HG03060 (cell line): ENCODE measurements around the gene TMEM94.
"Not testable (repeated sequence)": the region's sequence is repeated elsewhere in the genome, so short reads cannot be mapped to it uniquely, and the experiment has no call there.

Experiments
- ATAC-seq: cut with Tn5 transposase; IDR thresholded peaks from one replicate; pipeline ENCODE4 v1.9.1; 2021; ENCODE audit warnings: low read depth, moderate number of reproducible peaks; ENCODE audit not compliant: unreplicated experiment

TMEM94 gene

GRCh38 chr17:75475144-75475835 lies 18.9 kb downstream of the TMEM94 start:
- ATAC-seq: no peak

GRCh38 chr17:75475851-75476250 lies 19.4 kb downstream of the TMEM94 start:
- no peak for ATAC-seq

- ATAC-seq: no peak
Measured at GRCh38 chr17:75476271-75476671, 19.8 kb downstream of the TMEM94 start.

- ATAC-seq: no peak
Measured at GRCh38 chr17:75476752-75477489, 20.5 kb downstream of the TMEM94 start.

GRCh38 chr17:75477490-75477862 lies 21.0 kb downstream of the TMEM94 start:
- not testable (repeated sequence) for ATAC-seq

GRCh38 chr17:75478508-75478907 lies 22.1 kb downstream of the TMEM94 start:
- no peak for ATAC-seq

GRCh38 chr17:75480281-75480680 lies 23.8 kb downstream of the TMEM94 start:
- no peak for ATAC-seq

- ATAC-seq: no peak
Measured at GRCh38 chr17:75481194-75482068, 25.0 kb downstream of the TMEM94 start.

GRCh38 chr17:75482098-75482942 lies 25.9 kb downstream of the TMEM94 start:
- no peak for ATAC-seq

GRCh38 chr17:75485688-75486087 lies 29.3 kb downstream of the TMEM94 start:
- ATAC-seq: no peak

- ATAC-seq: no peak
Measured at GRCh38 chr17:75486151-75486550, 29.7 kb downstream of the TMEM94 start.

- no peak for ATAC-seq
Measured at GRCh38 chr17:75486951-75487350, 30.5 kb downstream of the TMEM94 start.

- ATAC-seq: no peak
Measured at GRCh38 chr17:75487351-75488070, 31.1 kb downstream of the TMEM94 start.

- no peak for ATAC-seq
Measured at GRCh38 chr17:75488693-75489510, 32.5 kb downstream of the TMEM94 start.

- no peak for ATAC-seq
Measured at GRCh38 chr17:75489511-75489955, 33.1 kb downstream of the TMEM94 start.

GRCh38 chr17:75490173-75490743 lies 33.8 kb downstream of the TMEM94 start:
- ATAC-seq: no peak

- ATAC-seq: no peak
Measured at GRCh38 chr17:75490953-75491649, 34.7 kb downstream of the TMEM94 start.

GRCh38 chr17:75491680-75492079 lies 35.2 kb downstream of the TMEM94 start:
- no peak for ATAC-seq
